Right renal cortex interstitium (tissue), 3 donors: ENCODE results near the gene IGF1. TPM values are rescaled to one million over a fixed set of nuclear protein-coding genes. Genes with fewer than 3 reads are reported as not detected.

Experiments used
- DNase-seq, 3 donors: peaks; one replicate each; pipeline ENCODE4 v3.0.0-alpha.2; 2013; ENCODE audit warnings: low read depth in 3 of 3, low spot score in 2 of 3
- polyA plus RNA-seq, 3 donors: library from polyadenylated mRNA; unstranded; fragments of 120-200 nt; gene quantifications; one replicate each; pipeline ENCODE4 v1.2.1, GENCODE V29; 2013; ENCODE audit not compliant: insufficient read length in 3 of 3

The IGF1 gene
- polyA plus RNA-seq, 3 donors: 3.3 to 5.3 (median 4.8) TPM

DNA sequence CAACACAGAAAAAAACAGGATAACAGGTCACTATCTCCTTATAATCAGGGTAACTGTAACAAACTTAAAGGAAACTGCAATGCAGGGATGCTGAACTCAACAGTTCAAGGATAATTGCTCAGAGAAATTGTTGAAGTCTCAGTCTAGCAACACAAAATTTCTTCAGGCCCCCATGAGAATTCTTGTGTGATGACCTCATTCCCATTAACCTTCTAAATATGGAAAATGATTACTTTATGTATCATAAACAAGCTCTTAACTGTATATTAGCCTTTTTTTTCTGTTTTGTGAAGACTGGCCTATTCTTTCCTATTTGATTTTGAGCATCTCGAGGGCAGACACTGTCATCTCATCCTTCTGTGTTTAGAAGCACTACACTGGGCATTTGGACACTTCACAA is 47.1 kb downstream of the IGF1 start:
- no peak for DNase-seq

DNA sequence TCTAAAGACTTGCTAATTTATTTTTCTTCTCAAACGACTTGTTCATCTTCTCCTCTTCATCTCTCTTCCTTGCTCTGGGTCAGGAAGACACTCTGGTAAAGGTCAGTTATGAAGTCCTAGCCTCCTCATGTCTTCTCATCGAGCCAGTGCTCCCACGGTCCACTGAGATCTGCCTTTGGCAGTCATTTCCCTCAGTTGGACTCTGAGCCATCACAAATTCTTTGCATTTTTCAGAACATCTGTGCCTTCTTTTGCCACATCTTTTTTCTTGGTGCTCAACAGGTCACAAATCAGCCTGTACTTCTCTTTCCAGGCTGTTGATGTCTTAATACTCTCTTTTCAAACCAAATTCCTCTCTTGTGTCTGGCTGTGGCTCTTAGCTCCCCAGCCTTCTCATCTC is 49.7 kb downstream of the IGF1 start:
- DNase-seq: no peak

DNA sequence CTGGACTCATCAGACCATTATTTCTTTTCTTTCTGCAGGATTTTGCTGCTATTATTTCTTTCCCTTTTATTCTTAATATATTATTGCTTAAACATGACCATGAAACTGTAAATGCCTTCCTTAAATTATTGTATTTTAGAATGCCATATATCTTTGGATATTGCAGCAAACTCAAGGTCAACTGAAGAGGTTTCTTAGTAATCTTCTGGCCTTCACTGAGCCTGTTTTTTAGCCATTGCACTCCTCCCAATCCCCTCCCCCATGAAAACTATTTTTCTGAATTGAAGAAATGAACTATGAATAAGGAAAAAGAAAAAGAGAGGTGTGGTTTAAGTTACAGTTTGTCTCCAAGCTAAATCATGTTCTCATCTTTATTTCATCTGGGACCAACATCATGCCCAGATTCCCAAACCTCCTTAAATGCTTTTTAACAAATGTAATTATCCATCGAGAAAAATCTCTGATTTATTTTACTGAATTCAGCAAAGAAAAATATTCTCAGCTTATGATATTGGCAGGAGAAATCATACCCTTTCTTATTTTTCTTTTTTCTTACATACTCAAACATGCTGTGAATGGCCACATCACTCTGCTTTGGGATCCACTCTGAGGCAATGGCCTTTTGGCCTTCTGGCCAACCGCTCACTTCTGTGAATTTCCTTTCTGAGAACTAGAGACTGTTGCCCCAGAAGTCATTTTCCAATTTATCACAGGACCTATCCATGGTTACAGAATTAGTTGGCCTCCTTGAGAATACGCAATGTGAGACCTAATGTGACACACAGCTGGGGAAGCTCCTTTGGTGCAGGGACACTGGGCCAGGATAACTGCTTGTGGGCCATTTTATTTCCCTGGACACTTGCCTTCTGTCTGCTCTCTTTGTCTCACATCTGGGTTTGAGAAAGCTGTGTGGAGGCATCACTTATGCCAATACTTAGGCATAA is 50.9 kb downstream of the IGF1 start:
- no peak for DNase-seq

DNA sequence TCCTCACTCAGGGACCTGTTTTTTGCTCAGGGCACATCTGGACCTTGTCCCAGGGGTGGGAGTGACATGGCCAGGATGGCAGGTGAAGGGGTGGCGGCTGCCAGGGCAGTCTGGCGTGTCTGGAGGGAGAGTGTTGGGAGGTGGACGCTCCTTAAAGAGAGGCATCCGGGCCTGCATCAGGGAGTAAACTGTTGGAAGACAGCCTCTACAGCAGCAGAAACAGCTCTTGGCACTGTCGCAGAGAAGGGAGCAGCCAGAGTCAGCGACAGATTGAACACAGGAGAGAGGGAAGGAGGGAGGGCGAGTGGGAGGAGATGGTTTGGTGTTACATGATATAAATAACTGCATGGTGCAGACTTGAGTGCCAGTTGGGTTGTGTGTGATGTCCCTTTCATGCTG is 52.8 kb downstream of the IGF1 start:
- peak in 2 of 3 donors; percentile 37 to 49 for DNase-seq

DNA sequence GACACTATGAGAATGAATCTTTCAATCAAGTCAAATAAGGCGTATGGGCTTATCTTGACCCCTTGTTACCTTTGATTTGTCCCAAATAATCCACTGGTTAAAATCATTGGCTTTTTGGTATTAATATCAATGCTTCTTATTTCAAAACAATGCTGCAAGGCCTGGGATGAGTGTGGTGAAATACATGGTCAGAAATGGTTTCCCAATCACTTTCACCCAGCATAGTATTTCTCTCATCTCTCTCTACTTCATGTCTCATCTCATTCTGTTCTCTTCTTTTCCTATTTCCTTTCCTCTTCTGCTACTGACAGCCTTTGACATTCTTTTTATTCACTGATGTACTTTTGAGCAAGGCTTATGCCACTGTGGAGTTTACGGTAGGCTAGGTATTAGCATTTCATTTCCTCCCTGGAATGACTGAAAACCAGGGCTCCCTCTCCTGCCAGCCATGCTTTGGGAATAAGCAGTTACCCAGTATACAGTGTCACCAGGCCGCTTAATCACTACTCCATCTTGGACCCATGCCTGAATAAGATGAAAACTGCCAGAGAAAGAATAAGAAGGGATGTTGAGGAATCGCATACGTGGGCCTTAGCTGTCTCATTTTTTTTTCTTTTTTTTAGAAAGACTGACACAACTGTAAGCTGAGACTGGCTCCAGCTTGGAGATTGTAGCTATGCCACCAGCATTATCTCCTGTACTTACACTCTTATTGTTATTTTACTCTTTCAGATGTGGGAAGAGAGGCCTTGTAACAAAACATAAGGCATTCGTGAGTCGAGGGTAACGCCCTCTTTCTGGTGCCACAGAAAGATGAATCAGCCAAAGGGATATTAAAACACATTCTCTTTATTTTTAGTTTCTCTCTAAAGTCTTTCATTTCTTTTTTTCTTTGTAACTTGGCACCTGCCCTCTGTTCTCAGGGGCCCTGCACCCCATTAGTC is 53.5 kb downstream of the IGF1 start:
- no peak for DNase-seq

DNA sequence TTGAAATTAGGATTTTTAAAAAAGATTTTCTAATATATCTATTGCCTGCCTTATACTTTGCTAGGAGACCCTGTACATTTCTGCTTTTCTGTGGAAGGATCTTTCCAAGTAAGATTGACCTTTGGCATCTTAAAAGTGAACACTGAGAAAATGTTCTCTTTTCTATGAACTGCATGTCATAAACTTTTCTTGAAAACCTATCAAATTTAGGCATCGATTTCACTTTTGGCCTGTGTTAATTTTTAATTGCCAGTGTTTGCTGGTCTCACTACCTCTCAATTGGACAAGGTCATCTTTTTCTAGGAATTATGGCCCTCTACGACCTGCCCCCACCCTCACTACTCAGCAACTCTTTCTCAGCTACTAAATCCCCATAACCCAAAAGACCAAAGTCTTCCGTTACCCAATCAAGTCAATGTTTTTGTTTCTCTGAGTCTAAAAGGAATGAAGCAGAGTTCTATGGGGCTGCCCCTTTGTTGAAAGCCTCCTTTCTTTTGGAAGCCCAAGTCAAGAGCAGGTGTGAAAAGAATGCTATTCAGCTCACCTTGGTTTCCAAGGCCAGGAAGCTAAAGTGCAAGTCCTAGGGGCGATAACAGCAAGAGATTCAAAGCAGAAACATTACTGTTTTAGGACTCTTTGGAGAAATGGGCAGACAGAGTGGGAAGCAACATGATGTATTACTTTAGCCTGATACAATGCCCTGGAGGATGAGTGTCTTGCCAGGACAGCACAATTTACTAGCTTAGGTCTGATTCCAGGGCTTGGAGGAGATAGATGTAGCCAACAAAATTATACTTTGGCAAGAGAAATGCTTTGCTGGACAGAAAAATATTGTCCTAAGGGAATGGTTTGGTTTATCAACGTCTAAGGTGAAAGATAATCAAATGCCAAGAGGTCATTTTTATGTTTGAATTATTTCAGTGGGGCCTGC is 55.0 kb downstream of the IGF1 start:
- no peak for DNase-seq

DNA sequence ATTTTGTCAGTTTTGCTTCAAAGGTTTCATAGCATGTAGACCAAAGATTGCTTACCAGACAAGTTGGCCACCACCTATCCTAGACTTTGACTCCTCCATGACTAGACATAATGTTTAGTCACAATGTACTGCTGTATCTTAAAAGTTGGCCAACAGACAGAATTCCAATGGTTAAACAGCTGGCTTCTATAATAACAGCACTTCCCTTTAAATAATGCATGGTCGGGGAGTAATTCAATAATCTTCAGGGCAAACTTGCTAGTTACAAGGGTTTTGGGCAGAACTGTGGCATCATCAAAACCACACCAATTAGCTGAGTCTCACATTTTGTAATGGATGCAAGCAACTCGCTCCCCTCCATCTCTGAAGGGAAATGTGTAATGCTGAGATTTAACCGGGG is 56.9 kb downstream of the IGF1 start:
- no peak for DNase-seq

DNA sequence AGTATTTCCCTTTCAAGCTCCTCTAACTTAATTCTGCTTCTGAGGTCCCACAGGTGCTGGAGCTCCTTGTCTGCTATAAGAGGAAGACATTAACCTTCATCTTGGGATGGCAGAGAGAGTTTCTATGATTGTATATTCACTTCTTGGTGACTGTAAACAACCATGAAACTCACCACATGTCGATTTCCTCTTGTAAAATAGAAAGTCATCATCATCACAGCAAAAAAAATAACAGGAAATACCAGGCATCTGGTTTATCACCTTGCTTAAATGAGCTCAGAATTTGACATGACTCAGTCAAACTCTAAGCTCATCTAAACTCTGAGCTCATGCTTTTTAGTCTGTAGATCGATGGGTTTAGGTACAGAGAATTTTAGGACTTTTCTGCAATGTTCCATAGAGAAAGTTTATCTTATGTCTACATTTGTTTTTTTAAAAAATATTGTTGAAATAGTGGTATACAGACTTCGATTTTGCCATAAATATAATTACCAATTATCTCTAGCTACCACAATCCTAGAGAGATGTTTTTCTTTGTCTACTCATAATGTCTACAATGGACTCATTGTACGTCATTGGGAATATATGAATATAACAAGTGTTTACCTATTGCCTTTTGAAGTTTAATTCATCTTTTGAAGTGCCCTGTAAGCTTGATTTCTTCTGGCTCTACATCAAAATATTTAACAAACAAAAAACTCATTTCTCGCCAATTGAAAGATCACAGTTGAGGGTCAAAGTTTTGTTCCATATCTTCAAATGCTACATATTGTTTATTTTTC is 58.4 kb downstream of the IGF1 start:
- DNase-seq: no peak

DNA sequence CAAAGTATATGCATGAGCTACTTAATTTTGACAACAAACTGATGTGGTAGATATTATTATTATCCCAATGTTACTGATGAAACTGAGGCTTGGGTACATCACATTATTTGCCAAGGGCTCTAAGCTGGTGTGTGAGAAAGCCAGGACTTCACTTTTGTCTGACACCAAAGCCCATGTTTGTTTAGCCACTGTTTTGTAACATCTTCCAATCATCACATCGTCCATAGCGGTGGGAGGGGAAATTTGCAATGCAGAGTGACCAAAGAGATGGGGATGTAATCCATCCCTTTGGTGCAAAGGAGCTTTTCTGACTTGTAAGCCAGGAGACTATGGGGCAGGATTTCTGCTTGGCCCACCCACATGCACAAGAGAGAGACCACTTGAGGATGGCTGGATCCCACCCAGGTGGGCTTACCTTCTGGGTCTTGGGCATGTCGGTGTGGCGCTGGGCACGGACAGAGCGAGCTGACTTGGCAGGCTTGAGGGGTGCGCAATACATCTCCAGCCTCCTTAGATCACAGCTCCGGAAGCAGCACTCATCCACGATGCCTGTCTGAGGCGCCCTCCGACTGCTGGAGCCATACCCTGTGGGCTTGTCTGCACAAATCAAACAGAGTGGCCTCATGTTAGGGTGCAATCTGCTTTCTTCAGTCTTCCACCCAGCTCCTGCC is 61.1 kb downstream of the IGF1 start:
- DNase-seq: no peak

DNA sequence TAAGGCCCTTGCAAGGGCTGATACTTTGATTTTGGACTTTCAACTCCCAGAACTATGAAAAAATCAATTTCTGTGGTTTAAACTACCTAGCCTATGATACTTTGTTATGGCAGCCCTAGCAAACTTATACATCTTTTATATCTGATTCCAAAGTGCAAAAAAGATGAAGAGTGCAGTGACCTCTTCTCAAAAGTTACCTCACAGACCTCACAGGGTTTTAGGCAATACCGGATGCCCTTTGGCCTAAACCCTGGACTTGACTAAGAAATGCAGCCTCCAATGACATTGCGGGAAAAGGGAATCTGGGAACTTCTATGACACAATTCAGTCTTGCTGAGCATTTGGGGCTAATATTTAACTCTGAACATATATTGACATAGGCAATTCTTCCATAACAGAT is 63.3 kb downstream of the IGF1 start:
- DNase-seq: no peak

DNA sequence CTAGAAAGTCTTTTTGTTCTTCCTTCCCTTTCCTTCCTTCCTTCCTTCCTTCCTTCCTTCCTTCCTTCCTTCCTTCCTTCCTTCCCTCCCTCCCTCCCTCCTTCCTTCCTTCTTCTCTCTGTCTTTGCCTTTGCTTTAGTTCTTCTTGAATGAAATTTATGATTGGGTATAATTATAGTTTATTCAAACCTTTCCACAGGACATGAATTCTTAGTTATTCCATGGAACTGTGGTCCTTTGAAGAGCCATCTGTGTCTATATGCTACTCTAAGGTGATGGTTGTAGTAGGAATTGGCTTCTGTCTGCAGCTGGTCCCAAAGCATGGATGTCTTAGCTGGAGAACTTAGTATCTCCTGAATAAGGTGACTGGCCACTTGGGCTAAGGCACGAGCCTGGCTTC is 64.8 kb downstream of the IGF1 start:
- DNase-seq: no peak

DNA sequence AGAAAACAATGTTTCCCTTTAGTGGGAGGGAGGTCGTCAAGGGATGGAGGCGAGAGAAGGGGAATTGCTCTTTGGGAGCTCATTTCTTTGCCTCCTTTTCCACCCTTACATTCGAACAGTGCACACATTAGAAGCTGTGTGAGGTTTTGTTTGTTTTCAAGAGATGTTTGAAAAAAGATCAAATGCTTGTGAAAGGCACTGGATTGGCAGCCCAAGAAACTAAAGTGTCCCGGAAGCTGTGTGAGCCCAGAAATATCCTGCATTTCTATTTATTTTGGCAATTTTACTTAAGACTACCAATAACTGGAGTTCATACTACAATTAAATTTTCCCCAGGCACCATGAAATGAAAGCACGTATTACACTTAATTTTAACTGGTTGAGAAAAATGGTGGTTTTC is 67.0 kb downstream of the IGF1 start:
- DNase-seq: no peak

DNA sequence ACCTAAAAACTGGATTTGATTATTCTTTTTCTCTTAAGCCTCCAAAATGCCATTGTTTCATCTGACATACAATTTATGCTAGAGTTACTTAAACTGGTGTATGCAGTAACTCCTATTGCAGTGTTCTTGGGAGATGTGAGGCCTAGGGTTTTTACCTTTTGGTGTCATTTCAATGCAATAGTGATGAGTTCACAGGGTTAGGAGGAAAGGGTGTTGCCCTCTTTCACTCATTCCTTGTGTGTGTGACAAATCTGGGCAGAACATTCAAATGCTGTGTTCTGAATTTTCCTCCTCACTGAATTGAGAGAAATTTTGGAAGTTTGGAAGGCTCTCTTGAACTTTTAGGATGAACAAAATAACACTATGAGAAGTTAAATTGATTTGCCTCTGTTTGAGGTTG is 69.9 kb downstream of the IGF1 start:
- DNase-seq: no peak

DNA sequence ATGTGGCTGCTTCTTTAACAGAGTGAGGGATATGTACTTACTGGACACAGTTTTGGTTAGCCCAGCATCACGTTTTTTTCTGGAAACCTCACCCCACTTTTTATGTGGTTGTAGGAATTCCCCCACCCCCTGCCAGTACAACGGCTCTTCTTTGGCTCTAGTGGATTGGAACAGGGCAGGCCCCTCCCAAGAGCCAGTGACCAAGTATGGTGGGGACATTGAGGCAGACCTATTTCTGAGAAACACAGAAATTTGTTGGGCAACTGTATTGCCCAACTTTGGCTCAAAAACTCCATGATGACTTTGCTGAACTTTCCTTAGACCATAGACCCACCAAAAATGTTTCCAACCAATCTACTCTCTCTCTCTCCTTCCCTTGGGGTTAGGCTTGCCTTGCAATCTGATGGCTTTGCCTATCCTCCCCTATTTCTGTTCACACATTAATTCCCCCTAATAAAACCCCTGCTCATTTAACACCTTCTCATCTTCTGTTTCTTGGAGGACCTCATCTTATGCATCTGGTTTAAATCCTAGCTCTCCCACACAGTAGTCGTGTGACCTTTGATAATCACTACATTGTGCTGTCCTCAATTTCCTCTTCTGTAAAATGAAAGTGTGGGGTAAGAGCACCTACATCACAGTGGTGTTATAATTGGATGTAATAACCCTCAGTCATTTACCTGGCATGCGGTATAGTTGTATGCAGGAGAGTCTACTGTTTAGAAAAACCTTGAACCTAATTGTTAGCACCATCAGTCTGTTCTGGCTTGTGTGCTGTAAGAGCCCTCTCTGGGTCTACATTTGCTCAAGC is 71.7 kb downstream of the IGF1 start:
- no peak for DNase-seq

DNA sequence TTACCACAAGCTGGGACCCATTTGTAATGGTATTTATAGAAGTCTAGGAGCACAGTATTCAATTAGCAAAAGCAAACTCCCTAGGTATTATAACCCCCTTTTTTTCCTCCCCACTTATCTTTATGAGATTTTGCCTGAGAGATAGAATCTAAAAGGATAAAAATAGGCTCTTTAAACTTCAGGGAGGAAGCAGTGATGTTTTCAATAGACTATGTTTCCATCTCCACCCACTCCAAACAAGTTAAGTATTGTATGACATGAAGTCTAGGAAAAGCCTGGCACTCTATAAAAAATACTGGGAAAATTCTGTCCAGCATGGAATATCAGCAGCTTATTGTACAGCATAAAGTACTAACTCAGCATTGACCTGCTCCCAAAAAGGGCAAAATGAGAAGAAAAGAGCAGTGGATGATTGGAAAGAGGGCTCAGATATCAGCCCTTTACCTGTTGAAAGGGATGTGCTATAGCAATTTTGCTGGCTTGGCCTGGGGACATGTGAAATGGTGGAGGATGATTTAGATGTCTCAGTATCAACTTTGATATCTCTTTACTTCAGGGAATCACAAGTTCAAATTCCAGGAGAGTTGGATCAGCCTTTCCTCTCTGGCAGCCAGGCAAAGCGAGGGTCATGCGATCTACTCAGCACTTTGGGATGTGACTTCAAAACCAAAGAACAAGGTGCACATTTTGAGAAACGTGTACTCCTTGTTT is 72.4 kb downstream of the IGF1 start:
- DNase-seq: no peak

DNA sequence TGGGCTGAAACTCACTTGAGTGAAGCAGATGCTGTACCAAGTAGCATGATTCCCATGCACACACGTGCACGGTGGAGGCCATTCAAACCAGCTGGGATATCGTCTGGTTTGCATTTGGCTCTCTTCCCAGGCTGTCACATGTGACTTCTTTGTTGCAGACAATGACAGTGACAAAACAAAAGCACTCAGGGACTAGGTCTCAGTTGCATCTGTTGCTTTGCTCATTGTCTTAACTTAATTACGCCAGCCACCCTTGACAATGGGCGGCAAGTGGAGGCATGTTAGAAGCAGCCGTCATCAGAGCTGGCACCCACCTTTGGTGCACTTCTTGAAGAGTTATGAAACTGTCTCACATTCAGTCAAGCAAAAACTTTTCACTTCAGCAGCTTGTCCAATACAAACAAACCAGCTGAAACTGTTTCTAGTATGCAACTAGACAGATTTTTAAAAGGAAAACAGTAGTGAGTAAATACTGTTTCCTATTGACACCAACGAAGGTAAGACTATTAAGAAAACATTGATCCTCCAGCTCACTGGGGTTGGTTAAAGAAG is 74.3 kb downstream of the IGF1 start:
- DNase-seq: peak; percentile 39 to 43 (median 40)

DNA sequence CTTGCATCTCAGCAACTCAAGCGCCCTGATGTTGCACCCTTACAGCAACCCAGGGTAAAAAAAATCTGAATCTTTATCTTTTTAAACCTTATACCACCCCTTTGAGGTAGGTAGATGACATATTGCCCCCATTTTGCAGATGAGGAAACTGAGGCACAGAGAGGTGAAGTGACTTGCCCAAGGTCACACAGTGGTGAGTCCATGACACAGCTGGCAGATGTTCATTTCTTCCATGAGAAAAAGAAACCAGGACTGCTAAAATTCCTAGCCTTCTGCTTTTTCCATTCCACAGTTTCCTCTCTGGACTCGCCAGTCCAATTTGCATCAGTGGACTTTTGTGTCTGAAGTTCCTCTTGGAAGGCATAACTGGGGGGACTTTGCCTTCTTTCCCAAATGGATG is 79.3 kb downstream of the IGF1 start:
- DNase-seq: no peak
